ENCODE results near the gene LEMD3.

Gene LEMD3

GRCh38 chr12:65168681-65169319 lies 583 bp upstream of the LEMD3 start:
- DNase-seq (ENCODE audit: low read depth in 2 of 2, low spot score in 1 of 2), result no peak

- DNase-seq (ENCODE audit: low read depth in 2 of 2, low spot score in 1 of 2), result peak; percentile 6 to 33
These were observed 962 bp downstream of the LEMD3 start for GRCh38 chr12:65170209-65170881.

GRCh38 chr12:65171073-65171472 lies 1.7 kb downstream of the LEMD3 start:
- DNase-seq (ENCODE audit: low read depth in 2 of 2, low spot score in 1 of 2), result no peak

GRCh38 chr12:65171870-65172269 lies 2.5 kb downstream of the LEMD3 start:
- no peak for DNase-seq (ENCODE audit: low read depth in 2 of 2, low spot score in 1 of 2)

- DNase-seq (ENCODE audit: low read depth in 2 of 2, low spot score in 1 of 2), result no peak
These were observed 6.0 kb downstream of the LEMD3 start for GRCh38 chr12:65175385-65175784.

- no peak for DNase-seq (ENCODE audit: low read depth in 2 of 2, low spot score in 1 of 2)
These were observed 12.8 kb downstream of the LEMD3 start for GRCh38 chr12:65182012-65182739.

GRCh38 chr12:65184176-65184857 lies 14.9 kb downstream of the LEMD3 start:
- no peak for DNase-seq (ENCODE audit: low read depth in 2 of 2, low spot score in 1 of 2)

- no peak for DNase-seq (ENCODE audit: low read depth in 2 of 2, low spot score in 1 of 2)
These were observed 15.5 kb downstream of the LEMD3 start for GRCh38 chr12:65184858-65185229.

- no peak for DNase-seq (ENCODE audit: low read depth in 2 of 2, low spot score in 1 of 2)
These were observed 18.3 kb downstream of the LEMD3 start for GRCh38 chr12:65187665-65188064.

GRCh38 chr12:65188179-65188701 lies 18.9 kb downstream of the LEMD3 start:
- no peak for DNase-seq (ENCODE audit: low read depth in 2 of 2, low spot score in 1 of 2)

GRCh38 chr12:65189028-65189718 lies 19.8 kb downstream of the LEMD3 start:
- no peak for DNase-seq (ENCODE audit: low read depth in 2 of 2, low spot score in 1 of 2)

GRCh38 chr12:65192963-65193516 lies 23.7 kb downstream of the LEMD3 start:
- DNase-seq (ENCODE audit: low read depth in 2 of 2, low spot score in 1 of 2), result no peak

- DNase-seq (ENCODE audit: low read depth in 2 of 2, low spot score in 1 of 2), result no peak
These were observed 25.6 kb downstream of the LEMD3 start for GRCh38 chr12:65194949-65195348.

GRCh38 chr12:65195387-65196055 lies 26.1 kb downstream of the LEMD3 start:
- DNase-seq (ENCODE audit: low read depth in 2 of 2, low spot score in 1 of 2), result no peak

- no peak for DNase-seq (ENCODE audit: low read depth in 2 of 2, low spot score in 1 of 2)
These were observed 27.6 kb downstream of the LEMD3 start for GRCh38 chr12:65196762-65197567.

GRCh38 chr12:65199604-65200003 lies 30.2 kb downstream of the LEMD3 start:
- no peak for DNase-seq (ENCODE audit: low read depth in 2 of 2, low spot score in 1 of 2)

- DNase-seq (ENCODE audit: low read depth in 2 of 2, low spot score in 1 of 2), result no peak
These were observed 30.8 kb downstream of the LEMD3 start for GRCh38 chr12:65200007-65200665.

GRCh38 chr12:65203376-65203775 lies 34.0 kb downstream of the LEMD3 start:
- DNase-seq (ENCODE audit: low read depth in 2 of 2, low spot score in 1 of 2), result no peak

Measured in stimulated activated CD8-positive, alpha-beta memory T cell treated with anti-CD3 and anti-CD28 coated beads, Interleukin-4, amount 100 ng/mL, for 1 hour (primary cell).